ENCODE measurements around the gene HAS3. TPM values are rescaled to one million over a fixed set of nuclear protein-coding genes. Genes with fewer than 3 reads are reported as not detected.

The HAS3 gene
- total RNA-seq, 1 donor from 2014 or later = 0.38 TPM

GRCh38 chr16:69088684-69089083 is 16.8 kb upstream of the HAS3 start:
- no peak for DNase-seq (ENCODE audit: low spot score)
- intact Hi-C loops (cut with DNase I) = no loop called here

DNA sequence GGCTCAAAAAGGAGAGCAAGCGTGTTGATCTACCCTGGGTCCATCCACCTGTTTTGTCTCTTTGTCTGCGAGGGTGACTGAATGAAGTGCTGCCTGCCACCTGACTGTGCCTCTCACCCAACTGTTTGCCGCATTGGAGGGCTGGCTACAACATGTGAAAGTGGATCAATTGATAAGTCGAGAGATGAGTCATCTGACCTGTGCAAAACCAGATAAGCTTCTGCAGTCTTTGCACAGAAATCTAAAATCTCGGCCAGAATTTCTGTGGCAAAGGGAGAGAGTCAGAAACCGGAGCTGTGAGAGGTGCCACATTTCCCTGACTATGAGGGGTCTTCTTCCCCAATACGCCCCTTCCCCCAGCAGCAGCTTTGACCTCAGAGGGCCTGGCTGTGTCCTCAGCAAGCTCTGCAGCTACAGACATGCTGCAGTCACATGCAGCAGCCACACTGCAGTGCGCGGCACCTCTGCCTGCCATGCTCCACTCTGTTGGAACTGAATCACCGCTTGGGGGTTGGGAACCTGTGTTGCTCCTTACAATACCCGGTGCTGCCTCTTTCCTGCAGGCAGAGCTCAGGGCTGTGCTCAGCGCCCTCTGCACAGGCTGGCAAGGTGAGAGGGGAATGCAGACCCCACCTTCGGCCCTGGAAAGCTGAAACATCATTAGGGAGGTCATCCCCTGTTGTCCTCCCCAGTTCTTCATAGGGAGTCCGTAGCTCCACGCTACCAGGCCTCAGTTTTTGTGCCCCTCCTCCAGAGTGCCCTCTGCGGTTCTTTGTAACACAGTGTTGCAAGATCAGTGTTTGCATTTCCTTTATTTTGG is 16.2 kb upstream of the HAS3 start:
- no peak for DNase-seq (ENCODE audit: low spot score)
- intact Hi-C loops (cut with DNase I) = no loop called here

DNA sequence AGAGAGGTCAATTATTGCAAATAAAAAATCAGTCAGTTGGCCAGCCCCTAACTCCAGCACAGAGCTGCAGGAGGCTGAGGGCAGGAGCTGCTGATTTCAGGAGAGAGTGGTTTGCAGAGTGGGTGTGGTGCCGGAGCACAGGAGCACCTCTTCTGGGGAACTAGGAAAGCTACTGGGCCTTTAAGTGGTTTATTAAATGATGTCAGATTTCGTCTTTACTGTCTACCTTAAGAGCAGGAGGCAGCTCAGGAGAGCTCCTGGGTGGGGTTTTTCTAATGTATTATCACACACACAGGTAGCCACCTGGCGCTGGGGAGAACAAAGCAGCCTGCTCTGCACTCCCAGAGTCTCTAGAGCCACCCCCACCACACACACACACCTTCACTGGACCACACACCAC is 11.5 kb upstream of the HAS3 start:
- intact Hi-C loops (cut with DNase I) = no loop called here
- no peak for DNase-seq (ENCODE audit: low spot score)

- intact Hi-C loops (cut with DNase I) = no loop called here
- no peak for DNase-seq (ENCODE audit: low spot score)
Observed at GRCh38 chr16:69094501-69094900, 11.0 kb upstream of the HAS3 start.

DNA sequence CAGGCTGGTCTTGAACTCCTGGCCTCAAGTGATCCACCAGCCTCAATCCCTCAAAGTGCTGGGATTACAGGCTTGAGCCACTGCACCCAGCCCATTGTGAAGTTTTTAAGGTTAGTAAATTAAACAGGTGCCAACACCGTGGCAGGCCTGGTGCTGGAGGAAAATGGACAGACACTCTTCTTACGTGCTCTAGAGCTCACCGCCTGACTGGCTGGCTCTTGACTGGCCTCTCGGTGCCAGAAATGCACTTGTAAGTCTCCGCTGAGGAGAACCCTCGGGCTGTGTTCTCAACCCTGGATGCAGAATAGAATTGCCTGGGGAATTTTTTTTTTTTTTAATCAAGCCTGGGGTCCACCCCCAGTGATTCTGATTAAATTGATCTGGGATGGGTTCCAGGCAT is 10.3 kb upstream of the HAS3 start:
- intact Hi-C loops (cut with DNase I) = no loop called here
- no peak for DNase-seq (ENCODE audit: low spot score)

- intact Hi-C loops (cut with DNase I) = loop anchor here (10.0 kb wide), 1 partner anchor 105 kb away; no protein-coding TSS in a partner anchor
- no peak for DNase-seq (ENCODE audit: low spot score)
Observed at GRCh38 chr16:69100071-69100691, 5.3 kb upstream of the HAS3 start.

DNA sequence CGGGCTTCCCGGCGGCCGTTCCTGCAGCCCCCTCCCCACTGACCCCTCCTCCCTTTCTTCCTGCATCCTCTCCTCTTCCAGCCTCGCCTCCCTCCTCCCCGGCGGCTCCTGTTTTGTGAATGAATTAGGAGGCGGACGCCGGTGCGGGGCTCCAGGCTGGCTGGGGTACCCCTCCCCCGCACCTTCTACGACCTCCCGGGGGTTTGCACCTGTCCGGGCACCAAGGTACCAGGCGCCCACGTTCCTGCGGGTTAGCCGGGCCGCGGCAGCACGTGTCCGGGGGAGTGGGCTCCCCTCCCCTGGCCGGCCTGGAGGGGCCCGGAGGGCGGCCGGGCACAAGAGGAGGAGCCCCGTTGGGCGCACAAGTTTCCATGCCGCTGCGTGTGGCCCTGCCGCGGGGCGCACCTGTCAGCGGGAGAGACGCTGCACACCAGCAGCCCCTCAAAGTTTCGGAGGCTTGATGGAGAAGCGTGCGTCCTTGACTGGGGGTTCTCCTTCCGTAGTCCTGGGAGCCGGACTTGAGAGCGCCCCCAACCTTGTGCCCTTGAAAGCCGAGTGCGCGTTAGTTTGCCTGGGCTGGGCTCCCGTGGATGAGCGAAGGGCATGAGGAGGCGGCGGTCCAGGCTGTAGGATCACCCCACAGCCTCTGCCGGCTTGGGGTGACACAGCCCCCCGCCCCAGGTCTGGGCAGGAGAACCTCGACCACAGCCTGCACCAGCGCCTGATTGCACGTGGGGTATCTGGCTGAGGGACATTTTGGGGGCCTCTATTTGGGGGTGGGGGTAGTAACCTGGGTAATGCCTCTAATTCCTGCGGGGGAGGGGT is 1.2 kb downstream of the HAS3 start:
- DNase-seq (ENCODE audit: low spot score) = no peak
- intact Hi-C loops (cut with DNase I) = loop anchor here (5.0 to 10.0 kb wide), 2 partner anchors 112 to 204 kb away; no protein-coding TSS in a partner anchor

GRCh38 chr16:69107316-69107962 is 2.0 kb downstream of the HAS3 start:
- DNase-seq (ENCODE audit: low spot score) = no peak
- intact Hi-C loops (cut with DNase I) = loop anchor here (5.0 to 10.0 kb wide), 2 partner anchors 113 to 205 kb away; no protein-coding TSS in a partner anchor

DNA sequence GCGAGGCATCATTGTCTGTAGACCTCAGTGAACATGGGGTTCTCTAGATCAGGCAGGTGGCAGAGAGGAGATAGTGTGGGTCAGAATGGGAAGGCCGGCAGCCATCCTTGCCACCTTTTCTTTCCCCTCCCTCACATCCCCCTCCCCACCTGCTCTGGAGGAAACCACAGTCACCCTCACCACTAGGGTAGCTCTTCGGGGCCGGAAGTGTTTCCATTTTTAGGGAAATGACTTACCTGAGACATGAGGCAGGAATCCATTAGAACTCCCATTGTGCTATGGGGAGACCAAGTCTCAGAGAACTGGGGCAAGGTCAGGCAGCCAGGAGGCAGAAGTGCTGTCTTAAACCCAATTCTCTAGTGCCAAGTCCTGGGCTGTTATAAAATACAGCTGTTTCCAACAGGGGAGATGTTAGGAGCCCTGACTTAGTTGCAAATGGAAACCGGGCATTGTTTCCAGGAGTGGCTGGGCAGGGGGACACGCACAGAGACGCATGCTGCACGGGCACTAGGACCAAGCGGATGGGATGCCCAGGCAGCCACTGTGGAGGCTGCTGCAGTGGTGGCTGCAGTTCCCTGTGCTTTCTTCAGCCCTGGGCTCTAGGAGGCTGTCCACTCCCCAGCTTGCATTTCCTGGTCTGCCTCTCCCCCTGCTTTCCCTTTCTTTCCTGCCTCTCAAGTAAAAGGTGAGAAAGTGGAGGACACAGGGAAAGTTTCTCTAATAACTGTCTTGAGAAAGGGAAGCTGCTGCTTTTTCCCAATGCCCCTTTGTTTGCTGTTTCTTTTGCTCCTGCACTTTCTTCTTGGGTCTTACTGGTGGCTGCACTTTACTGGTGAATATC is 2.8 kb downstream of the HAS3 start:
- no peak for DNase-seq (ENCODE audit: low spot score)
- intact Hi-C loops (cut with DNase I) = loop anchor here (5.0 to 10.0 kb wide), 2 partner anchors 113 to 206 kb away; no protein-coding TSS in a partner anchor

- DNase-seq (ENCODE audit: low spot score) = no peak
- intact Hi-C loops (cut with DNase I) = loop anchor here (5.0 to 10.0 kb wide), 2 partner anchors 114 to 207 kb away; no protein-coding TSS in a partner anchor
Observed at GRCh38 chr16:69108905-69109252, 3.4 kb downstream of the HAS3 start.

DNA sequence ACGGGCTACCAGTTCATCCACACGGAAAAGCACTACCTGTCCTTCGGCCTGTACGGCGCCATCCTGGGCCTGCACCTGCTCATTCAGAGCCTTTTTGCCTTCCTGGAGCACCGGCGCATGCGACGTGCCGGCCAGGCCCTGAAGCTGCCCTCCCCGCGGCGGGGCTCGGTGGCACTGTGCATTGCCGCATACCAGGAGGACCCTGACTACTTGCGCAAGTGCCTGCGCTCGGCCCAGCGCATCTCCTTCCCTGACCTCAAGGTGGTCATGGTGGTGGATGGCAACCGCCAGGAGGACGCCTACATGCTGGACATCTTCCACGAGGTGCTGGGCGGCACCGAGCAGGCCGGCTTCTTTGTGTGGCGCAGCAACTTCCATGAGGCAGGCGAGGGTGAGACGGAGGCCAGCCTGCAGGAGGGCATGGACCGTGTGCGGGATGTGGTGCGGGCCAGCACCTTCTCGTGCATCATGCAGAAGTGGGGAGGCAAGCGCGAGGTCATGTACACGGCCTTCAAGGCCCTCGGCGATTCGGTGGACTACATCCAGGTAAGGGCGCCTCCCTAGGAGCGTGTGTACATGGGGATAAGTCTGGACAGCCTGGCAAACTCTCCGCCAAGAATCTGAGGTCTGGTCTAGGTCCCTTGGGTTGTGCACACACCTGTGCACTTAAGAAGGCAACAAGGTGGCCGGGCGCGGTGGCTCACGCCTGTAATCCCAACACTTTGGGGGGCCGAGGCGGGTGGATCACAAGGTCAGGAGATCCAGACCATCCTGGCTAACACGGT is 4.2 kb downstream of the HAS3 start:
- intact Hi-C loops (cut with DNase I) = loop anchor here (5.0 to 10.0 kb wide), 3 partner anchors 115 to 262 kb away; no protein-coding TSS in a partner anchor

DNA sequence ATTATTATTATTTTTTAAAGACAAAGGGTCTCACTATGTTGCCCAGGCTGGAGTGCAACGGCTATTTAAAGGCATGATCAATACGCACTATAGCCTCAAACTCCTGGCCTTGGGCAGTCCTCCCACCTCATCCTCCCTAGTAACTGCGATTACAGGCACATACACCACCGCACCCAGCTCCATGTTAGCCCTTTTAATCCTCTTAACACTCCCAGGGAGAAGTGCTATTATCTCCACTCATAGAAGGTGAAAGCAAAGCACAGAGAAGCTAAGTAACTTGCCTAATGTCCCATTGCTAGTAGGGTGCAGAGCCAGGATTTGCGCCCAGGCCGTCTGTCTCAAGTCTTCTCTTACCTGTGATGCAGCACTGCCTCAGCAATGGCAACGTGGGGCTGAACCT is 5.0 kb downstream of the HAS3 start:
- peak; percentile 20 for DNase-seq (ENCODE audit: low spot score)
- intact Hi-C loops (cut with DNase I) = loop anchor here (5.0 kb wide), 1 partner anchor 263 kb away; no protein-coding TSS in a partner anchor

More for the DNA sequence above, 4.2 kb downstream of the HAS3 start:
- DNase-seq (ENCODE audit: low spot score) = no peak

DNA sequence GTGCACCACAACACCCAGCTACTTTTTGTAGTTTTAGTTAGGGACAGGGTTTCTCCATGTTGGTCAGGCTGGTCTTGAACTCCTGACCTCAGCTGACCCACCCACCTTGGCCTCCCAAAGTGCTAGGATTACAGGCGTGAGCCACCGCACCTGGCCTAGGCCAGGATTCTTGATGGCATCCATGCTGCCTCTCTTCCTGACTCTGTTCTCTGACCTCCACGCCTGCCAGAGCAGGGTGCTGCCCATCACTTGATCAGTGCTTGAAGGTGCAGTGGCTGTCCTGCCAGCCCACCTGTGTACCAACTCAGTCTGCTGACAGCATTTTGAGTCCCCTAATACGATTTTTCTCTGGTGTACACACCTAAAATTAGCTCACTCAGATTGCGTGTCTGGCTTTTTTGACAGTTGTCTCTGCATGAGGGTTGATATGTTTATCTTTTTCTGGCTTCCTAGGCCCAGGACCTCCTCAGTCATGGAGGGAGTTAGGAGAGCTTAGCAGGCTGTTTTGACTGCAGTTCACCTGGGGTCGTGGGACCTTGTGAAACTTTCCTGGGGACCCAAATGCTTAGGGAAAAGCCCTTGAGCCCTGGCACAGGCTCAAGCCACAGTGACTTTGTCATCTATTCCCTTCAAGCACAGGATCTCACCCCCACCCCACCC is 5.9 kb downstream of the HAS3 start:
- peak; percentile 63 for DNase-seq (ENCODE audit: low spot score)
- intact Hi-C loops (cut with DNase I) = loop anchor here (5.0 kb wide), 1 partner anchor 264 kb away; no protein-coding TSS in a partner anchor

DNA sequence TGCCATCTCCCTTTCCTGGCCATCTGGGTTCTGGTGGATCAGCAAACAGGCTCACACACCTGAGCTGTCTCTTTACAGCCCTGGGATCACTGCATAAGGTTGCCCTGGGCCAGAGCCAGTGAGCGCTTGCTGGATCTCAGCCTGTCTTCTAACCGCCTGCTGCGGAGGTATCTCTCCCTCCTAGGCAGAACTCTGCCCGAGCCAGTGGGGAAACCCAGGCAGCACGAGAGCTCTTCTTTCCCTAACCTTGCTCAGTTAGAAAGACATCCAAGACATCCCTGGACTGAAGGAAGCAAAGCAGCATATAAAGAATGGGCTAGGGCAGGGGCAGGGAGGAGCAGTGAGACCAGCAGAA is 6.4 kb downstream of the HAS3 start:
- intact Hi-C loops (cut with DNase I) = loop anchor here (5.0 kb wide), 1 partner anchor 265 kb away; no protein-coding TSS in a partner anchor
- DNase-seq (ENCODE audit: low spot score) = peak; percentile 9

DNA sequence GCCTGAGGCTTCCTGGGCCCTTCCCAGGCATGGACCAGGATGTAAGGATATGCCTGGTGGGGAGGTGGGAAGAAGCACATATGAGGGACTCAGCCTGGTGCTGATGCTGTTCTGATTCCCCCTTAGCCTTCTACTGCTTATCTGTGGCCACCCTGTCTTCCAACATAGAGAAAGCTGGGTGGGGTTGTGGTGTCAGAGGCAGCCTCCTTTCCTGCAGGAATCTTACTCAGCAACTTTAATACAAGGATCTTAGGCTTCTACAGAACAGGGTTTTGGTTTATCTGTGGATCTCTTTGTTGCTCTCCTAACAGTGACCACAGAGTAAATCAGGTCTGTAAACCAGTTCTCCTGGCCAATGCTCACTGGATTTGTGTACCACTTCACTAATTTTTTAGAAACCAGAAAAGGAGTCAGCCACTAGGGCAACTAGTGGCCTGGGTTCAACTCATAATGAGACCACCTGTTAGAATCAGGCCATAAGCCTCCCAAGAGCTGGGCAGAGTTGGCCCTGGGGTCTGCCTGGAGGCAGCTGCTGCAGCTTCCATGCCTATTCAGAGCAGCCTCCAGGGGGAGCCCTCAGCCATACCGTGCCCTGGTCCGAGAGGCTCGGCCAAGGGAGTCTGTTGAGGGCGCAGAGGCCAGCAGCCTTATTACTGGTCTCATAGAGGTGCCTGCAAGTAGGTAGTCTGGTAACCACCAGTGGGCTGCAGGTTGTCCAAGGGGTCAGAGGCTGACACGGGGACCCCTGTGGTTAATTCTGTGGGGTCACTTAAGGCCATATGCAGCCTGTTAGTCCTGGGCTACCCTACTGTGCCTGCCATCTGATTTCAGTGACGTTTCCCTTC is 7.1 kb downstream of the HAS3 start:
- intact Hi-C loops (cut with DNase I) = loop anchor here (5.0 kb wide), 1 partner anchor 265 kb away; no protein-coding TSS in a partner anchor
- peak; percentile 74 for DNase-seq (ENCODE audit: low spot score)

GRCh38 chr16:69113216-69113615 is 7.8 kb downstream of the HAS3 start:
- intact Hi-C loops (cut with DNase I) = loop anchor here (5.0 kb wide), 1 partner anchor 266 kb away; no protein-coding TSS in a partner anchor
- DNase-seq (ENCODE audit: low spot score) = peak; percentile 57

All from cardiac septum (tissue), 1 donor.